PFSK-1 (cell line): Measurements from ENCODE around the gene MPC2.

Source experiments
- FOXP2 ChIP-seq: optimal IDR thresholded peaks from 2 replicates; pipeline ENCODE3; 2011; ENCODE audit warnings: borderline replicate concordance, control low read depth, inconsistent platforms; ENCODE audit not compliant: insufficient read depth; ENCODE audit errors: extremely low read length, extremely low read depth
- POLR2AphosphoS5 ChIP-seq: IDR thresholded peaks from 2 replicates; pipeline ENCODE4 v1.6.1; 2012; ENCODE audit warnings: low read depth, mild to moderate bottlenecking, control low read depth, low read length, moderate library complexity
- SIN3A ChIP-seq: IDR thresholded peaks from 2 replicates; pipeline ENCODE4 v1.6.1; 2012; ENCODE audit warnings: mild to moderate bottlenecking, low read length, moderate library complexity, borderline replicate concordance; ENCODE audit not compliant: insufficient read depth
- TAF1 ChIP-seq: IDR thresholded peaks from 2 replicates; pipeline ENCODE4 v1.6.1; 2012; ENCODE audit warnings: low read length, control low read depth, borderline replicate concordance; ENCODE audit not compliant: insufficient read depth
- TF ChIP-seq, protein P1 (sequence below), 2 experiments: IDR thresholded peaks; 2 replicates each; pipeline versions ENCODE4 v1.6.1 to v1.8.0; 2011 to 2012; ENCODE audit warnings: low read depth in 2 of 2, low read length in 2 of 2, control low read depth in 1 of 2, inconsistent platforms in 1 of 2, mild to moderate bottlenecking in 1 of 2, moderate library complexity in 1 of 2; ENCODE audit not compliant: insufficient read depth in 1 of 2

DNA sequence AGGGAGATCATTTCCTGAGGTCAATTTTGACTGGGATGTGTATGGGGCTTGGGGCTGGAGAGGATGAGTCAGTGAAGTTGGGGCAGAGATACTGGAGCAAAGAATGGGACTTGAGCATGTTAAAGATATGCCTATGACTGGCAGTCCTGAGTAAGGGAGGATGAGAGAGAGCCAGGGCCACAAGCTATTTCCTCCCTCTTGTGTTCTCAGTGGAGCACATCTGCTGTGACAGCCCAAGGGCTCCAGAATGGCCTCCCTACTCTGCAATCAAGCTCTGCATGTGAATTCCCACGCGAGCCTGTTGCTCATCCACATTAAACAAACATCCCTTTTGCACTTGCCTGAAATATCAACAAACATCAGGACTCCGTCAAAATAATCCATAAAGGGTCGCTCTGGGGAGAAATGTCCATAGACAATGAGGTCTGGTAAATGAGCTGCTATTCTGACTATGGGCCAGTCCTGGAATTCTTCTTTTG is 32.2 kb downstream of the MPC2 start:
- TF ChIP-seq SIN3A (no peak; the same call in 1 of the 2 replicates), TAF1 (no peak), POLR2AphosphoS5 (no peak), FOXP2 (peak; percentile 20)
- TF ChIP-seq, protein P1, sequence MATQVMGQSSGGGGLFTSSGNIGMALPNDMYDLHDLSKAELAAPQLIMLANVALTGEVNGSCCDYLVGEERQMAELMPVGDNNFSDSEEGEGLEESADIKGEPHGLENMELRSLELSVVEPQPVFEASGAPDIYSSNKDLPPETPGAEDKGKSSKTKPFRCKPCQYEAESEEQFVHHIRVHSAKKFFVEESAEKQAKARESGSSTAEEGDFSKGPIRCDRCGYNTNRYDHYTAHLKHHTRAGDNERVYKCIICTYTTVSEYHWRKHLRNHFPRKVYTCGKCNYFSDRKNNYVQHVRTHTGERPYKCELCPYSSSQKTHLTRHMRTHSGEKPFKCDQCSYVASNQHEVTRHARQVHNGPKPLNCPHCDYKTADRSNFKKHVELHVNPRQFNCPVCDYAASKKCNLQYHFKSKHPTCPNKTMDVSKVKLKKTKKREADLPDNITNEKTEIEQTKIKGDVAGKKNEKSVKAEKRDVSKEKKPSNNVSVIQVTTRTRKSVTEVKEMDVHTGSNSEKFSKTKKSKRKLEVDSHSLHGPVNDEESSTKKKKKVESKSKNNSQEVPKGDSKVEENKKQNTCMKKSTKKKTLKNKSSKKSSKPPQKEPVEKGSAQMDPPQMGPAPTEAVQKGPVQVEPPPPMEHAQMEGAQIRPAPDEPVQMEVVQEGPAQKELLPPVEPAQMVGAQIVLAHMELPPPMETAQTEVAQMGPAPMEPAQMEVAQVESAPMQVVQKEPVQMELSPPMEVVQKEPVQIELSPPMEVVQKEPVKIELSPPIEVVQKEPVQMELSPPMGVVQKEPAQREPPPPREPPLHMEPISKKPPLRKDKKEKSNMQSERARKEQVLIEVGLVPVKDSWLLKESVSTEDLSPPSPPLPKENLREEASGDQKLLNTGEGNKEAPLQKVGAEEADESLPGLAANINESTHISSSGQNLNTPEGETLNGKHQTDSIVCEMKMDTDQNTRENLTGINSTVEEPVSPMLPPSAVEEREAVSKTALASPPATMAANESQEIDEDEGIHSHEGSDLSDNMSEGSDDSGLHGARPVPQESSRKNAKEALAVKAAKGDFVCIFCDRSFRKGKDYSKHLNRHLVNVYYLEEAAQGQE (IDR thresholded peaks at IDR 0.05; ENCODE audit: insufficient read depth in 1 of 2, low read depth in 2 of 2, low read length in 2 of 2), result no peak
